Neural cell (in vitro differentiated cells): ENCODE measurements around the gene C10orf88. TPM values are rescaled to one million over a fixed set of nuclear protein-coding genes. Genes with fewer than 3 reads are reported as not detected.

Experiments used
- H2AFZ ChIP-seq: fragments of 200-600, 300-800 bp; sonication (generic), shearing (Covaris generic); 2 replicates; pipeline ENCODE4 v1.6.0; 2014; ENCODE audit warnings: low read depth, mild to moderate bottlenecking, antibody characterized with exemption, low read length, moderate library complexity
- H3F3A ChIP-seq: fragments of 200-600 bp; shearing (Covaris generic); 2 replicates; pipeline ENCODE4 v1.6.1; 2016; ENCODE audit warnings: mild to moderate bottlenecking, moderate library complexity, mixed read lengths, antibody characterized with exemption, low read length; ENCODE audit not compliant: insufficient read depth, poor library complexity, severe bottlenecking
- H3K27ac ChIP-seq: fragments of 200-600, 300-800 bp; sonication (generic), shearing (Covaris generic); 2 replicates; pipeline ENCODE4 v1.5.1; 2014; ENCODE audit warnings: mild to moderate bottlenecking, low read length, moderate library complexity
- H3K27me3 ChIP-seq: fragments of 300-800, 200-600 bp; sonication (generic), shearing (Covaris generic); 2 replicates; pipeline ENCODE4 v1.6.0; 2014; ENCODE audit warnings: mild to moderate bottlenecking, low read depth, low read length, moderate library complexity; ENCODE audit not compliant: insufficient read depth
- H3K36me3 ChIP-seq: fragments of 300-800, 200-600 bp; sonication (generic), shearing (Covaris generic); 2 replicates; pipeline ENCODE4 v1.5.1; 2014; ENCODE audit warnings: mild to moderate bottlenecking, antibody characterized with exemption, low read length, moderate library complexity; ENCODE audit not compliant: insufficient read depth
- H3K4me2 ChIP-seq: fragments of 300-800, 200-600 bp; sonication (generic), shearing (Covaris generic); 2 replicates; pipeline ENCODE4 v1.6.0; 2014; ENCODE audit warnings: mild to moderate bottlenecking, low read length
- H3K4me3 ChIP-seq: fragments of 300-800, 200-600 bp; sonication (generic), shearing (Covaris generic); 2 replicates; pipeline ENCODE4 v1.5.1; 2014; ENCODE audit warnings: mild to moderate bottlenecking, low read length, moderate library complexity
- H3K79me2 ChIP-seq: fragments of 200-600 bp; shearing (Covaris generic); replicated peaks from 2 replicates; pipeline ENCODE4 v1.6.0; 2014; ENCODE audit warnings: mild to moderate bottlenecking, low read length, moderate library complexity; ENCODE audit not compliant: insufficient read depth
- H3K9ac ChIP-seq: fragments of 300-800, 200-600 bp; sonication (generic), shearing (Covaris generic); 2 replicates; pipeline ENCODE4 v1.6.1; 2016; ENCODE audit warnings: mild to moderate bottlenecking, low read length, mixed read lengths
- H3K9me2 ChIP-seq: fragments of 200-600 bp; shearing (Covaris generic); 2 replicates; pipeline ENCODE4 v1.6.1; 2016; ENCODE audit warnings: mild to moderate bottlenecking, low read length, mixed read lengths; ENCODE audit not compliant: insufficient read depth
- H3K9me3 ChIP-seq: fragments of 200-600, 300-800 bp; sonication (generic), shearing (Covaris generic); 2 replicates; pipeline ENCODE4 v1.6.1; 2016; ENCODE audit warnings: mild to moderate bottlenecking, mixed run types, low read length, moderate library complexity, mixed read lengths
- H4K20me1 ChIP-seq: fragments of 200-600 bp; shearing (Covaris generic); 2 replicates; pipeline ENCODE4 v1.6.1; 2016; ENCODE audit warnings: mild to moderate bottlenecking, mixed run types; ENCODE audit not compliant: insufficient read depth
- CTCF ChIP-seq: fragments of 450-650 bp; IDR thresholded peaks from 2 replicates; pipeline ENCODE4 v1.5.1; 2014; ENCODE audit warnings: antibody characterized with exemption, mild to moderate bottlenecking, moderate library complexity; ENCODE audit not compliant: poor library complexity, severe bottlenecking
- EP300 ChIP-seq: fragments of 450-650 bp; conservative IDR thresholded peaks from 2 replicates; pipeline ENCODE4 v1.6.1; 2014; ENCODE audit warnings: antibody characterized with exemption, mild to moderate bottlenecking, moderate library complexity; ENCODE audit not compliant: poor library complexity, severe bottlenecking
- EZH2 ChIP-seq: fragments of 200-600, 300-800 bp; shearing (Covaris generic), sonication (generic); IDR thresholded peaks from 2 replicates; pipeline ENCODE4 v1.6.1; 2014; ENCODE audit warnings: antibody characterized with exemption, low read length, borderline replicate concordance, mild to moderate bottlenecking; ENCODE audit not compliant: insufficient read depth, poor library complexity, severe bottlenecking
- MXI1 ChIP-seq: fragments of 450-650 bp; conservative IDR thresholded peaks from 2 replicates; pipeline ENCODE4 v1.6.1; 2014; ENCODE audit warnings: antibody characterized with exemption, mild to moderate bottlenecking; ENCODE audit not compliant: poor library complexity, severe bottlenecking
- POLR2AphosphoS5 ChIP-seq: IDR thresholded peaks from 2 replicates; pipeline ENCODE4 v1.6.1; 2012
- RAD21 ChIP-seq: fragments of 450-650 bp; conservative IDR thresholded peaks from 2 replicates; pipeline ENCODE4 v1.6.1; 2014; ENCODE audit warnings: antibody characterized with exemption, mild to moderate bottlenecking, moderate library complexity
- REST ChIP-seq: IDR thresholded peaks from 2 replicates; pipeline ENCODE4 v1.6.1; 2012; ENCODE audit warnings: borderline replicate concordance
- SMC3 ChIP-seq: fragments of 450-650 bp; conservative IDR thresholded peaks from 2 replicates; pipeline ENCODE4 v1.6.1; 2014; ENCODE audit warnings: antibody characterized with exemption, mild to moderate bottlenecking, moderate library complexity; ENCODE audit not compliant: poor library complexity
- TAF1 ChIP-seq: IDR thresholded peaks from 2 replicates; pipeline ENCODE4 v1.6.1; 2012; ENCODE audit warnings: low read depth
- polyA plus RNA-seq: library from polyadenylated mRNA; depleted of rRNA; stranded (reverse); fragments of >200 nt; gene quantifications from 2 replicates; pipeline ENCODE4 v1.2.3, GENCODE V29; 2014

The C10orf88 gene
- polyA plus RNA-seq, 1 donor from 2014 or later: 25.8 TPM

- H3K27me3 ChIP-seq: no peaks in the 10 kb centered on the region
- TF ChIP-seq RAD21: no peak
- peak; percentile 85 for TF ChIP-seq EP300
- TF ChIP-seq POLR2AphosphoS5: peak; percentile 15
- H3K27ac ChIP-seq: peak overlapping the region; percentile 78
- H3K9me3 ChIP-seq: no peaks in the 10 kb centered on the region
- H3K79me2 ChIP-seq: no peaks in the 10 kb centered on the region
- H3K36me3 ChIP-seq: no peaks in the 10 kb centered on the region
- peak overlapping the region; percentile 29 for H3K4me2 ChIP-seq
- peak overlapping the region; percentile 45 for H3K4me3 ChIP-seq
- peak overlapping the region; percentile 8 for H3K9ac ChIP-seq
- H3F3A ChIP-seq: no peaks in the 10 kb centered on the region
- no peaks in the 10 kb centered on the region for H4K20me1 ChIP-seq
- H2AFZ ChIP-seq: no peak overlapping the region
- H3K9me2 ChIP-seq: no peaks in the 10 kb centered on the region
These were observed 14.0 kb downstream of the C10orf88 start for GRCh38 chr10:122939856-122940543.

GRCh38 chr10:122939133-122939855 lies 14.7 kb downstream of the C10orf88 start:
- peak overlapping the region; percentile 29 for H3K4me2 ChIP-seq
- no peak overlapping the region for H3K9ac ChIP-seq
- peak overlapping the region; percentile 78 for H3K27ac ChIP-seq
- no peaks in the 10 kb centered on the region for H3K9me3 ChIP-seq
- H3K36me3 ChIP-seq: no peaks in the 10 kb centered on the region
- H3F3A ChIP-seq: no peaks in the 10 kb centered on the region
- no peak overlapping the region for H3K4me3 ChIP-seq
- no peaks in the 10 kb centered on the region for H3K79me2 ChIP-seq
- H3K27me3 ChIP-seq: no peaks in the 10 kb centered on the region
- H2AFZ ChIP-seq: no peak overlapping the region
- no peaks in the 10 kb centered on the region for H4K20me1 ChIP-seq
- no peaks in the 10 kb centered on the region for H3K9me2 ChIP-seq
- TF ChIP-seq EZH2 (no peak), CTCF (no peak), SMC3 (no peak), EP300 (no peak), TAF1 (no peak), REST (no peak), MXI1 (no peak), RAD21 (no peak), POLR2AphosphoS5 (no peak)
